ENCODE data around the gene TNFAIP8L2. TPM values are rescaled to one million over a fixed set of nuclear protein-coding genes. Genes with fewer than 3 reads are reported as not detected.

Gene TNFAIP8L2
- total and polyA plus RNA-seq, 2 of the 8 experiments (the other 6 are each of a cell fraction or from before 2014, with no cell fraction given), result not detected

DNA sequence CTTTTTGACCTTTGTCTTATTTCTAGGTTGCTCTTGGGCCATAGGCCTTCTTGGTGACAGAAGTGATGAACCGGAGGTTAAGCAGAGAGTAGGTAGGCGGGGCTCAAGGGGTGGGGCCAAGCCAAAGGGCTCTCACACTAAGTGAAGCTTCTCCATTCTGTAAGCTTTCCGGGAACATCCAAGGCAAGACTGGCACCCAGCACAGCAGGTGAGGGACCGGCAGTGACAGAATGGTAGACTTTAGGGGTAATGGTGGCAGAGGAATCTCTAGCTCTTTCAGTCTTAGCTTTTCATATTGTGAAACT is at the start of gene TNFAIP8L2 (continued):
- TF ChIP-seq CTCF (IDR thresholded peaks at IDR 0.05; ENCODE audit: control extremely low read depth in 1 of 3, insufficient read depth in 1 of 3, low read depth in 1 of 3, low read length in 3 of 3) (no peak), CEBPB (IDR thresholded peaks at IDR 0.05; ENCODE audit: low read depth, low read length) (no peak), BCL11A (IDR thresholded peaks at IDR 0.05; ENCODE audit: low read depth in 2 of 2, low read length in 2 of 2) (no peak)

All from H1 (cell line).